Activated CD8-positive, alpha-beta memory T cell treated with anti-CD3 and anti-CD28 coated beads, Interleukin-2, amount 50 U/mL, for 24 hours (primary cell): ENCODE data around the gene COL28A1.
"Not testable (repeated sequence)": the region's sequence is repeated elsewhere in the genome, so short reads cannot be mapped to it uniquely, and the experiment has no call there.

Source experiments
- DNase-seq: peaks from one replicate; pipeline ENCODE4 v3.0.0-alpha.2; 2020; ENCODE audit errors: extremely low read depth

Gene COL28A1

GRCh38 chr7:7416031-7416858, 119.4 kb downstream of the COL28A1 start:
- DNase-seq, result no peak

DNA sequence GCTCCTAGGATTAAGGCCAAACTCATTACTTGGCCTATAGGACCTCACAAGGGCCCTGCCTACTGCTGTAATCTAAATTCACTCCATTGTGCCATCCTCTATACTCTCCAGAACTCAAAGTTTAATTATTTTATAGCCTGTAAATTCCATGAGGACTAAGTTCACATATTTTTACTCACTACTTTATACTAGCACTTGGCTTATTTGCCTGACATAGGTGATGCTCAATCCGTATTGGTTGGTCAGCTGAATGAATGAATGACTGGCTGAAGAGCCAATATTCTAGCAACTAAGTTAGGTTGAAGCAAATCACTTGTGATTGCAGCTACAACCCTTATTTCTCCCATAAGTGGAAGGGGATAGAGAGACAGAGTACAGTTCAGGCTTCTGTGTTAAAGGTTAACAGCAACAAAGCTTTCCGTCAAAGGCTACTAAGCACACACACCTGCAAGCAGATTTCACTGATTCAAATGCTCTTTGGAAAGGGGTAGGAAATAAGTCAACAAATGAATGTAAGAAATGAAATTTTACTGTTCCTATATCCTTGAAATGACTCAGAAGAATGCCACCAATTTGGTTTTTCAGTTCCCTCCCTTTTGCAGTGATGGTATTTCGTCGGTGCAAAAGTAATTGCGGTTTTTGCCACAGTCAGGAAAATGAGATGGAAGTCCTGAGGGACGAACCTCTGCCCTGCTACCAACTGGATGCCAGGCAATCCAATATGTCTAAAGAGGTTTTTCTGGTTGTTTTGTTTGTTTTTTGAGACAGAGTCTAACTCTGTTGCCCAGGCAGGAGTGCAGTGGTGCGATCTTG, 120.7 kb downstream of the COL28A1 start:
- DNase-seq, result no peak

DNA sequence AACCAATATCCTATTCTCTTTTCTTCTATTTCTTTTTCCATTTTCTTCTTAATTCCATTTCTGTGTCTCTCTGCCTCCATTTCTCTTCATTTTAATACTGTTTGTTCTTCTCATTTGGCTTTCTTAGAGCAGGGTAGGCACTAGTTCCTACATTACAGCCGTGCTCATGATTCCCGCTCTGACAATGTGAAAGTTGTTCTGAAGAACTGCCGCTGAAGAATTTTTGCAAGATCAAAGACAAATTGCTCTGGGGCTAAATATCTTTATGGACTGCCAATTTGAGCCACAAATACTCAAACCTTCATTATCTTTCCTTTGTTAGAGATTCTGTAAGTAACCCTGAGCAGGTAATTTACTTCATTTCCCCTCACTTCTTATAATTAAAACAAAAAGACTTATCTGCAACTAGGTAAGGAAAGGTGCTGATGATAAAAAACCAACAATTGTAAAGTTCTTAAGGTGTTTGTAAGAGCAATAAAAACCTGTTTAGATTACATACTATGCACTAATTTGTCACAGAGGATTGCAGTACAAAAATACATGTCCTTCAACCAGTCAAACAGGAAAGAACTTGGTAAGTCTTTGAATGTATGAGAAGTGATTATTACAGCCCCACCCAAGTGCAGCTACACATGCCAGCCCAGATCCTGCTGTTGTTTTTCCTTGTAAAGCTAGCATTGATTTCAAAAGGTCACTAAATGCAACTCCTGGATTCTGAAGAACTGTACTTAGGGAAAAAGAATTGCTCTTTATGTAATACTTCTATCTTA, 127.5 kb downstream of the COL28A1 start:
- DNase-seq, result no peak

GRCh38 chr7:7405461-7405860, 130.2 kb downstream of the COL28A1 start:
- no peak for DNase-seq

GRCh38 chr7:7399707-7400106, 136.0 kb downstream of the COL28A1 start:
- DNase-seq, result no peak

- DNase-seq, result no peak
Measured at GRCh38 chr7:7395785-7396184, 139.9 kb downstream of the COL28A1 start.

DNA sequence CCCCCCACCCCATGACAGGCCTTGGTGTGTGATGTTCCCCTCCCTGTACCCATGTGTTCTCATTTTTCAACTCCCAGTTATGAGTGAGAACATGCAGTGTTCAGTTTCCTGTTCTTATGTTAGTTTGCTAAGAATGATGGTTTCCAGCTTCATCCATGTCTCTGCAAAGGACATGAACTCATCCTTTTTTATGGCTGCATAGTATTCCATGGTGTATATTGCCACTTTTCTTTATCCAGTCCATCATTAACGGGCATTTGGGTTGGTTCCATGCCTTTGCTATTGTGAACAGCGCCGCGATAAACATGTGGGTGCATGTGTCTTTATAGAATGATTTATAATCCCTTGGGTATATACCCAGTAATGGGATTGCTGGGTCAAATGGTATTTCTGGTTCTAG, 147.5 kb downstream of the COL28A1 start:
- DNase-seq, result not testable (repeated sequence)

- DNase-seq, result no peak
Measured at GRCh38 chr7:7385421-7385820, 150.3 kb downstream of the COL28A1 start.

GRCh38 chr7:7384228-7384627, 151.4 kb downstream of the COL28A1 start:
- no peak for DNase-seq

DNA sequence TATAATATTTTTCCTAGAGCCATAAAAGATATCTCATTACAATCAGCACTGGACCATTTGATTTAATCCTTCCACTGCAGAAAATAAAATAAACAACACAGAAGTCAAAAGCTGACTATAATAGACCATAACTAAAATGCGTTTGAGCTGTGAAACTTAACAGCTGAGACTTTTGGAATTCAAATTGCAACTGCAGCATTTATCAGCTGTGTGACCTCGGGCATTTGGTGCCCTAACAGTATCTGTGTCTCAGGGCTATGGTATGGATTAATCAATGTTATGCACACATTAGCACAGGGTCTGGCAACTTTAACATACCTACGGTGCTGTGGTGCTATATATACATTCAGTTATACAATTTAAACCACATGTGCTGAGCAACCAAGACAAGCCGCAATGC, 160.1 kb downstream of the COL28A1 start:
- no peak for DNase-seq

GRCh38 chr7:7370076-7370475, 165.6 kb downstream of the COL28A1 start:
- no peak for DNase-seq

DNA sequence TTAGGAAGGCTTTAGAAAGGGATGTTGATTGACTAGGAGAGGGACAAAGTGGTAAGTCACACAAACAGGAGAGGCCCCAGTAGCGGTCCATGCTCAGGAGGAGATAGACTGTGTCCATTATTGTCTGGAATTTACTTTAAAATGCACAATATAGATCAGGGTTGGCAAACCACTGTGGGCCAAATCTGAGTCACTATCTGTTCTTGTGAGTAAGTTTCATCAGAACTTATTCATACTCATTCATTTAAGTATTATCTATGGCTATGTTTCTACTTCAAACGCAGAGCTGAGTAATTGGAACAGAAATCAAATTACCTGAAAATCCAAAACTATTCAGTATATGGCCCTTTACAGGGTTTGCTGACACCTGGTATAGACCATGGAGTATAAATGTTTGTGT, 166.5 kb downstream of the COL28A1 start:
- DNase-seq, result no peak

GRCh38 chr7:7354674-7355073, 181.0 kb downstream of the COL28A1 start:
- no peak for DNase-seq

GRCh38 chr7:7352845-7353244, 182.8 kb downstream of the COL28A1 start:
- DNase-seq, result no peak

DNA sequence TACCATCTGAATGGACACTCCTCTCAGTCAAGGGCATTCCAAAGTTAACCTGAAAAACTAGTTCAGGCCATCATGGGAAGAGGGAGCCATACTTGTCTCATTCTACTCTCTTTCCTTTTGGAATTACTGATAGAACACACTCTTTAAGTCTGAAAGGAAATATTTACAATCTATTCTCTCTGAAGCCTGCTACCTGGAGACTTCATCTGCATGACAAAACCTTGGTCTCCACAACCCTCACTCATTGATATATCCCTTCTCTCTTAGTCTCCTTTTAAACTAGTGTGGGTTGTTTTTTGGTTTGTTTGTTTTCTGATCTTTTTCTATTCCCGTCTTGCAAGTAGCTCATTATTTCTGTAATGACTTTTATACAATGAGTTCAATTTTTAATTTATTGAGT, 183.8 kb downstream of the COL28A1 start:
- DNase-seq, result no peak

DNA sequence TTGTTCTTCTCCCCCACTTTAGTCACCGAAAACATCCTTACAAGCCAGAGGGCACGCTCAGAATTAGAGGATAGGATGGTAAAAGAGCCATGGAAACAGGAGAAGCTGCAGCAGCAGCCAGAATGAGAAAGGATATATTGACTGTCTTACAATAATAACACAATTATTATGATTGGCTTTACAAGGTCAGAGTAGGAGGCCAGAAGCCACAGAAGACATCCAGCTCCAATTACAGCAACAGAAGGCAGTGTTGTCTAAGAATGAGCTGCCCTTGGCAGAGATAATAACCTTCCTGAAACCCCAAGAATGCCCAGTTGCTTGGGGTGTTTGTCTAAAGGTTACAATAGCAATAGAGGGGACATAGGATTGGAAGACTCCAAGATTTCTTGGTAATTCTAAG, 184.5 kb downstream of the COL28A1 start:
- DNase-seq, result no peak

GRCh38 chr7:7349156-7349555, 186.5 kb downstream of the COL28A1 start:
- DNase-seq, result no peak

GRCh38 chr7:7347045-7347444, 188.6 kb downstream of the COL28A1 start:
- no peak for DNase-seq

DNA sequence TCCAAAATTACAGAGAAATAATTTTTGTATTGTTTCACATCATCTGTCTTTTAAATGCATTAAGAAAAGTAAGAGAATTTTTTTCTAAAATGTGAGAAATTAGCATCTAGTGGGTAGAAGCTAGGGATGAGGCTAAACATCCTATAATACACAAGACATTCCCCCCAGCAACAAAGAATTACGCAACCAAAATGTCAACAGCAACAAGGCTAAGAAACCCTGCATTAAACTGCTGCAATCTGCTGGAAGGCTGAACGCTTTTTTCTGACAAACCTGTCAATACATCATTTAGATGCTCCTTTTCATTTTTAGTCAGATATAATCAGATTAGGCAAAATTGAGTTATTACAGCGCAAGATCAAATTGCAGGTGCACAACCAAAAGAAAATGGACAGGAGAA, 191.1 kb downstream of the COL28A1 start:
- DNase-seq, result no peak

DNA sequence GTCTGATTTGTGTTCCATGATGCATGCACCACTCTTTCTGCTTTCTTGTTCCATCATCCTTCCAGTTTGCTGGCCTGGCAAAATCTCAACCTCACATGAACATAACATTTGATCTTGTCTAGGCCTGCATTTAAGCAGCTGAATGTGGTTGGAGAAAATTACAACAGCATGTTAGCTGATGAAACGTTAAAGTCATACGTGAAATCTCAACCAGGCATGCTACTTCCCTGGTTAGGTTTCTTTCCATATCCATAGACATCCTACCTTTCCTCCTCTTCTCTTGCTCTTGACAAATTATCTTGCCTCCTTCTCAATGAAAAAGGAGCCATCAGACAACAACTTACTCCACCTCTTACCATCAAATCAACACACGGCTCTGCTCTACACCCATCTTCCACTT, 199.8 kb downstream of the COL28A1 start:
- DNase-seq, result no peak

- no peak for DNase-seq
Measured at GRCh38 chr7:7335215-7335614, 200.5 kb downstream of the COL28A1 start.

DNA sequence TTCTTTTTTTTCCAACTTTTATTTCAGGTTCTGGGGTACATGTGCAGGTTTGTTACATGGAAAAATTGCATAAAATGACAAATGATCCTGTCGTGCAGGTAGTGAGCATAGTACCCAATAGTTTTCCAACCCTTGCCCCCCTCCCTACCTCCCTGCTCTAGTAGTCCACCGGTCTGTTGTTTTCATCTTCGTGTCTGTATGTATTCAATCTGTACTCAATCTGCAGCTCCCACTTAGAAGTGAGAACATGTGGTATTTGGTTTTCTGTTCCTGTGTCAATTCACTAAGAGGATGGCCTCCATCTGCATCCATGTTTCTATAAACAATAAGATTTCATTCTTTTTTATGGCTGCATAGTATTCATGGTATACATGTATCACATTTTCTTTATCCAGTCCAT, 202.1 kb downstream of the COL28A1 start:
- no peak for DNase-seq
